HCT116 (cell line): ENCODE results near the gene PARP12. TPM values are rescaled to one million over a fixed set of nuclear protein-coding genes. Genes with fewer than 3 reads are reported as not detected.

Source experiments
- ATAC-seq: fragments of 200-7000 bp; cut with Tn5 transposase; 2 replicates; pipeline ENCODE4 v1.9.1; 2020; ENCODE audit warnings: mild to moderate bottlenecking, moderate library complexity
- BruUV-seq: library from RNA; stranded (reverse); fragments of 400-500 nt; replicated peaks from 2 replicates; lab custom pipeline; 2021; lab: Mats Ljungman, UMichigan
- CTCF ChIA-PET: fragments of 300-600 bp; sonication (Branson Sonifier 250); formaldehyde crosslinking; loops from one replicate; lab custom pipeline; 2021; ENCODE audit warnings: antibody characterized with exemption; lab: Charles Lee
- POLR2A ChIA-PET: fragments of 300-600, 350-600 bp; sonication (Branson Sonifier 250); formaldehyde crosslinking; loops from one replicate; lab custom pipeline; 2021; ENCODE audit warnings: antibody characterized with exemption; lab: Charles Lee
- RAD21 ChIA-PET, 2 experiments: fragments of 300-600 bp; sonication (Branson Sonifier 250); formaldehyde crosslinking; loops; one replicate each; lab custom pipeline; 2023; ENCODE audit warnings: low total read pairs in 2 of 2; ENCODE audit not compliant: uncharacterized antibody in 2 of 2, unreplicated experiment in 2 of 2, low non-redundant PET in 1 of 2; lab: Charles Lee
- DNase-seq: peaks from one replicate; pipeline ENCODE4 v3.0.0-alpha.2; 2010; ENCODE audit warnings: low read depth, low spot score
- H2AFZ ChIP-seq: fragments of 200-600 bp; shearing (Covaris generic), sonication (generic); 2 replicates; pipeline ENCODE4 v1.6.1; 2017; ENCODE audit warnings: low read depth, mixed run types, mixed read lengths, antibody characterized with exemption, low read length; ENCODE audit not compliant: poor library complexity, severe bottlenecking
- H3K27ac ChIP-seq: 2 replicates; pipeline ENCODE4 v1.5.1; 2012; ENCODE audit warnings: low read depth, low read length
- H3K27me3 ChIP-seq: fragments of 200-600 bp; sonication (generic); 2 replicates; pipeline ENCODE4 v1.6.1; 2016; ENCODE audit warnings: mixed run types, low read length, mixed read lengths; ENCODE audit not compliant: insufficient read depth
- H3K36me3 ChIP-seq, 2 experiments: fragments of 200-500 bp in 1 of 2; fragments of 200-600 bp in 1 of 2; sonication (Bioruptor generic) in 1 of 2; sonication (generic) in 1 of 2; 2 replicates each; pipeline versions ENCODE4 v1.5.1 to v1.6.1; 2014 to 2016; ENCODE audit warnings: low read length in 2 of 2, inconsistent platforms in 1 of 2, mixed read lengths in 1 of 2, mixed run types in 1 of 2; ENCODE audit not compliant: insufficient read depth in 2 of 2, control insufficient read depth in 1 of 2
- H3K4me1 ChIP-seq, 2 experiments: fragments of 200-600 bp in 1 of 2; sonication (generic) in 1 of 2; 2 replicates each; pipeline versions ENCODE4 v1.5.1 to v1.6.1; 2012 to 2017; ENCODE audit warnings: low read length in 2 of 2, inconsistent platforms in 1 of 2, mild to moderate bottlenecking in 1 of 2, mixed read lengths in 1 of 2, mixed run types in 1 of 2, moderate library complexity in 1 of 2; ENCODE audit not compliant: insufficient read depth in 2 of 2, control insufficient read depth in 1 of 2
- H3K4me2 ChIP-seq: fragments of 200-600 bp; sonication (generic); 2 replicates; pipeline ENCODE4 v1.6.1; 2017; ENCODE audit warnings: mixed run types, low read length, mixed read lengths
- H3K4me3 ChIP-seq, 2 experiments: fragments of 200-600 bp in 1 of 2; sonication (generic) in 1 of 2; replicated peaks in 1 of 2; 2 replicates each; pipeline ENCODE4 v1.5.1; 2011 to 2016; ENCODE audit warnings: low read length in 2 of 2, control low read depth in 1 of 2, low read depth in 1 of 2, mild to moderate bottlenecking in 1 of 2, mixed read lengths in 1 of 2, mixed run types in 1 of 2
- H3K79me2 ChIP-seq: fragments of 200-600 bp; sonication (generic); 2 replicates; pipeline ENCODE4 v1.6.1; 2017; ENCODE audit warnings: mild to moderate bottlenecking, mixed run types, low read length, moderate library complexity, mixed read lengths; ENCODE audit not compliant: insufficient read depth
- H3K9ac ChIP-seq: fragments of 200-600 bp; sonication (generic); 2 replicates; pipeline ENCODE4 v1.6.1; 2016; ENCODE audit warnings: low read length, mixed read lengths
- H3K9me2 ChIP-seq: fragments of 200-600 bp; sonication (generic), shearing (Covaris generic); 2 replicates; pipeline ENCODE4 v1.6.1; 2017; ENCODE audit warnings: mixed run types, mild to moderate bottlenecking, moderate library complexity; ENCODE audit not compliant: insufficient read depth
- H3K9me3 ChIP-seq, 2 experiments: fragments of 200-500 bp in 1 of 2; fragments of 200-600 bp in 1 of 2; sonication (Bioruptor generic) in 1 of 2; sonication (generic) in 1 of 2; 2 replicates each; pipeline ENCODE4 v1.6.1; 2014 to 2017; ENCODE audit warnings: low read length in 2 of 2, mixed read lengths in 2 of 2, inconsistent platforms in 1 of 2, low read depth in 1 of 2, mild to moderate bottlenecking in 1 of 2, mixed run types in 1 of 2, moderate library complexity in 1 of 2; ENCODE audit not compliant: control insufficient read depth in 1 of 2, insufficient read depth in 1 of 2
- H4K20me1 ChIP-seq: fragments of 200-600 bp; sonication (generic), shearing (Covaris generic); 2 replicates; pipeline ENCODE4 v1.6.1; 2017; ENCODE audit warnings: mixed run types, mild to moderate bottlenecking, moderate library complexity; ENCODE audit not compliant: insufficient read depth
- ATF3 ChIP-seq: IDR thresholded peaks from 2 replicates; pipeline ENCODE4 v1.6.1; 2012
- CBX3 ChIP-seq: IDR thresholded peaks from 2 replicates; pipeline ENCODE4 v1.6.1; 2012; ENCODE audit warnings: low read depth
- CEBPB ChIP-seq: IDR thresholded peaks from 2 replicates; pipeline ENCODE4 v1.6.1; 2012; ENCODE audit warnings: low read depth
- ELF1 ChIP-seq: IDR thresholded peaks from 2 replicates; pipeline ENCODE4 v1.6.1; 2012; ENCODE audit warnings: low read depth, borderline replicate concordance
- EZH2 ChIP-seq: fragments of 200-600 bp; sonication (generic); IDR thresholded peaks from 2 replicates; pipeline ENCODE4 v1.6.1; 2017; ENCODE audit warnings: antibody characterized with exemption, mixed run types
- EZH2phosphoT487 ChIP-seq: fragments of 200-600 bp; IDR thresholded peaks from 2 replicates; pipeline ENCODE4 v1.6.1; 2018; ENCODE audit warnings: antibody characterized with exemption, borderline replicate concordance
- FOSL1 ChIP-seq: IDR thresholded peaks from 2 replicates; pipeline ENCODE4 v1.6.1; 2012; ENCODE audit warnings: low read depth
- POLR2A ChIP-seq: IDR thresholded peaks from 2 replicates; pipeline ENCODE4 v1.7.0; 2011; ENCODE audit warnings: borderline replicate concordance; ENCODE audit not compliant: insufficient read depth, insufficient read length; ENCODE audit errors: extremely low read depth
- POLR2AphosphoS5 ChIP-seq: IDR thresholded peaks from 2 replicates; pipeline ENCODE4 v1.6.1; 2011; ENCODE audit warnings: mild to moderate bottlenecking, low read depth, low read length, moderate library complexity
- RAD21 ChIP-seq: IDR thresholded peaks from 2 replicates; pipeline ENCODE4 v1.6.1; 2012; ENCODE audit warnings: low read depth, mild to moderate bottlenecking
- SIN3A ChIP-seq: IDR thresholded peaks from 2 replicates; pipeline ENCODE4 v1.6.1; 2012; ENCODE audit warnings: low read depth
- SP1 ChIP-seq: IDR thresholded peaks from 2 replicates; pipeline ENCODE4 v1.6.1; 2012; ENCODE audit warnings: low read depth
- SRF ChIP-seq: IDR thresholded peaks from 2 replicates; pipeline ENCODE4 v1.6.1; 2012; ENCODE audit warnings: low read depth
- TCF7L2 ChIP-seq: IDR thresholded peaks from 2 replicates; pipeline ENCODE4 v1.7.0; 2011; ENCODE audit warnings: borderline replicate concordance, inconsistent platforms; ENCODE audit not compliant: insufficient read depth, insufficient read length; ENCODE audit errors: extremely low read depth
- YY1 ChIP-seq: IDR thresholded peaks from 2 replicates; pipeline ENCODE4 v1.6.1; 2011; ENCODE audit warnings: low read length, low read depth, moderate library complexity, mild to moderate bottlenecking; ENCODE audit not compliant: insufficient replicate concordance; ENCODE audit errors: extremely low read depth
- intact Hi-C: fragments of 100-400 bp; cut with micrococcal nuclease; formaldehyde crosslinking; loops from 2 replicates; pipeline ENCODE4 v1.10.0; 2022
- total RNA-seq: library from RNA; stranded (reverse); gene quantifications from one replicate; pipeline ENCODE4 v1.2.1, GENCODE V29; 2021; ENCODE audit not compliant: unreplicated experiment
- TF ChIP-seq, protein P1 (sequence below): IDR thresholded peaks from 2 replicates; pipeline ENCODE4 v1.6.1; 2011; ENCODE audit warnings: mild to moderate bottlenecking, low read length, moderate library complexity; ENCODE audit not compliant: insufficient replicate concordance; ENCODE audit errors: extremely low read depth
- TF ChIP-seq, protein P2 (sequence below): IDR thresholded peaks from 2 replicates; pipeline ENCODE4 v1.6.1; 2012; ENCODE audit warnings: low read depth
- TF ChIP-seq, protein P3 (sequence below): IDR thresholded peaks from 2 replicates; pipeline ENCODE4 v1.6.1; 2012

The PARP12 gene
- total RNA-seq, 1 experiment from 2014 or later: 17.7 TPM

DNA sequence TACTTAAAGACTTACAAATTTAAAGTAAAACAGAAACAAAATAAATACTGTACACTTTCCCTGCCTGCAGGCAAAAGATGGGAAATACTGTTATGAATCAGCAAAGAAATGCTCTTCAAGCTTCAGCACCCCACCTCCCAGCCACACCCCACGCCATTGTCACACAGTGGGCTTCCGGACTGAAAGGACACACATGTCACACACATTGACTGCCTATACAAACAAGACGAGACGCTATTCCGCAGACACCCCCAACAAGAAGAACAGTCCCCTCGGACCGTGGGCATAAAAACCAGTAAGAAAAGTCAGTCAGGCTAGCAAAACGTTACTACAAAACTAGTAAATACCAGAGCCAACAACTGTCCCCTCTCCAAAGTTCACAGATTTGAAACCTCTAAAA, 22.2 kb upstream of the PARP12 start:
- no peak for DNase-seq
- no peak overlapping the region for H3K9ac ChIP-seq
- POLR2A ChIA-PET: no interaction called here
- H3K79me2 ChIP-seq: no peaks in the 10 kb centered on the region
- no peaks in the 10 kb centered on the region for H3K9me3 ChIP-seq
- intact Hi-C loops: no loop called here
- H3K36me3 ChIP-seq: no peaks in the 10 kb centered on the region
- no peaks in the 10 kb centered on the region for H3K9me2 ChIP-seq
- H4K20me1 ChIP-seq: no peaks in the 10 kb centered on the region
- TF ChIP-seq EZH2 (no peak), EZH2phosphoT487 (no peak), POLR2A (no peak), SIN3A (no peak), RAD21 (no peak), POLR2AphosphoS5 (no peak), CEBPB (no peak), ATF3 (no peak), TCF7L2 (no peak), FOSL1 (no peak), CBX3 (no peak), YY1 (no peak), SRF (no peak), ELF1 (no peak), SP1 (no peak)
- TF ChIP-seq, protein P1, sequence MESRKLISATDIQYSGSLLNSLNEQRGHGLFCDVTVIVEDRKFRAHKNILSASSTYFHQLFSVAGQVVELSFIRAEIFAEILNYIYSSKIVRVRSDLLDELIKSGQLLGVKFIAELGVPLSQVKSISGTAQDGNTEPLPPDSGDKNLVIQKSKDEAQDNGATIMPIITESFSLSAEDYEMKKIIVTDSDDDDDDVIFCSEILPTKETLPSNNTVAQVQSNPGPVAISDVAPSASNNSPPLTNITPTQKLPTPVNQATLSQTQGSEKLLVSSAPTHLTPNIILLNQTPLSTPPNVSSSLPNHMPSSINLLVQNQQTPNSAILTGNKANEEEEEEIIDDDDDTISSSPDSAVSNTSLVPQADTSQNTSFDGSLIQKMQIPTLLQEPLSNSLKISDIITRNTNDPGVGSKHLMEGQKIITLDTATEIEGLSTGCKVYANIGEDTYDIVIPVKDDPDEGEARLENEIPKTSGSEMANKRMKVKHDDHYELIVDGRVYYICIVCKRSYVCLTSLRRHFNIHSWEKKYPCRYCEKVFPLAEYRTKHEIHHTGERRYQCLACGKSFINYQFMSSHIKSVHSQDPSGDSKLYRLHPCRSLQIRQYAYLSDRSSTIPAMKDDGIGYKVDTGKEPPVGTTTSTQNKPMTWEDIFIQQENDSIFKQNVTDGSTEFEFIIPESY: no peak
- TF ChIP-seq, protein P2, sequence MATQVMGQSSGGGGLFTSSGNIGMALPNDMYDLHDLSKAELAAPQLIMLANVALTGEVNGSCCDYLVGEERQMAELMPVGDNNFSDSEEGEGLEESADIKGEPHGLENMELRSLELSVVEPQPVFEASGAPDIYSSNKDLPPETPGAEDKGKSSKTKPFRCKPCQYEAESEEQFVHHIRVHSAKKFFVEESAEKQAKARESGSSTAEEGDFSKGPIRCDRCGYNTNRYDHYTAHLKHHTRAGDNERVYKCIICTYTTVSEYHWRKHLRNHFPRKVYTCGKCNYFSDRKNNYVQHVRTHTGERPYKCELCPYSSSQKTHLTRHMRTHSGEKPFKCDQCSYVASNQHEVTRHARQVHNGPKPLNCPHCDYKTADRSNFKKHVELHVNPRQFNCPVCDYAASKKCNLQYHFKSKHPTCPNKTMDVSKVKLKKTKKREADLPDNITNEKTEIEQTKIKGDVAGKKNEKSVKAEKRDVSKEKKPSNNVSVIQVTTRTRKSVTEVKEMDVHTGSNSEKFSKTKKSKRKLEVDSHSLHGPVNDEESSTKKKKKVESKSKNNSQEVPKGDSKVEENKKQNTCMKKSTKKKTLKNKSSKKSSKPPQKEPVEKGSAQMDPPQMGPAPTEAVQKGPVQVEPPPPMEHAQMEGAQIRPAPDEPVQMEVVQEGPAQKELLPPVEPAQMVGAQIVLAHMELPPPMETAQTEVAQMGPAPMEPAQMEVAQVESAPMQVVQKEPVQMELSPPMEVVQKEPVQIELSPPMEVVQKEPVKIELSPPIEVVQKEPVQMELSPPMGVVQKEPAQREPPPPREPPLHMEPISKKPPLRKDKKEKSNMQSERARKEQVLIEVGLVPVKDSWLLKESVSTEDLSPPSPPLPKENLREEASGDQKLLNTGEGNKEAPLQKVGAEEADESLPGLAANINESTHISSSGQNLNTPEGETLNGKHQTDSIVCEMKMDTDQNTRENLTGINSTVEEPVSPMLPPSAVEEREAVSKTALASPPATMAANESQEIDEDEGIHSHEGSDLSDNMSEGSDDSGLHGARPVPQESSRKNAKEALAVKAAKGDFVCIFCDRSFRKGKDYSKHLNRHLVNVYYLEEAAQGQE: no peak
- TF ChIP-seq, protein P3, sequence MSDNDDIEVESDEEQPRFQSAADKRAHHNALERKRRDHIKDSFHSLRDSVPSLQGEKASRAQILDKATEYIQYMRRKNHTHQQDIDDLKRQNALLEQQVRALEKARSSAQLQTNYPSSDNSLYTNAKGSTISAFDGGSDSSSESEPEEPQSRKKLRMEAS: no peak
- no peak overlapping the region for H3K27ac ChIP-seq
- RAD21 ChIA-PET: no interaction called here
- CTCF ChIA-PET: no interaction called here
- no peak overlapping the region for H2AFZ ChIP-seq
- no peak for ATAC-seq
- no peaks in the 10 kb centered on the region for H3K4me1 ChIP-seq
- no peaks in the 10 kb centered on the region for H3K27me3 ChIP-seq
- no peak overlapping the region for H3K4me2 ChIP-seq
- H3K4me3 ChIP-seq: no peak overlapping the region
- no TSS peak for BruUV-seq
